ENCODE measurements around the gene NELL1.

The NELL1 gene

GRCh38 chr11:21485426-21485825 lies 816.0 kb downstream of the NELL1 start:
- in situ Hi-C loops (cut with HindIII; ENCODE audit: low sequenced_read_pairs): no loop called here
- no peak for TF ChIP-seq CTCF (IDR thresholded peaks at IDR 0.05; ENCODE audit: low read depth, low read length, missing control alignments)
- no peak overlapping the region for H3K4me3 ChIP-seq (ENCODE audit: low read depth, low read length)

DNA sequence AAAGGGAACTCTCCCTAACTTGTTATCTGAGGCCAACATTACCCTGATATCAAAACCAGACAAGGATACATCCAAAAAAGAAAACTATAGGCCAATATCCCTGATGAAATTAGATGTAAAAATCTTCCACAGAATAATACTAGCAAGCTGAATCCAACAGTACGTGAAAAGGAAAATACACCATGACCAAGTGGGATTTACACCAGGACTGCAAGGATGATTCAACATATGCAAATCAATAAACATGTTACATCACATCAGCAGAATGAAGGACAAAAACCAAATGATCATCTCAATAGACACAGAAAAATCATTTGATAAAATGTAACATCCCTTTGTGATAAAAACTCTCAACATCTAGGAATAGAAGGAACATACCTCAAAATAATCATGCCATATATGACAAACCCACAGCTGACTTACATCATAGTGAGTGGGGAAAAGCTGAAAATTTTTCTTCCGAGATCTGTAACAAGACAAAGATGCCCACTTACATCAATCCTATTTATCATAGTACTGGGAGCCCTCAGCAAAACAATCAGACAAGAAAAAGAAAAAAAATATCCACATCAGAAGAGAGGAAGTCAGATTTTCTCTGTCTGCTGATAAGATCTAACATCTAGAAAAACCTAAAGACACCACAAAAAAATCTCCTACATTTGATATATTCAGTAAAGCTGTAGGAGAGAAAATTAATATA lies 820.2 kb downstream of the NELL1 start:
- DNase-seq (ENCODE audit: low read depth): no peak
- in situ Hi-C loops (cut with HindIII; ENCODE audit: low sequenced_read_pairs): no loop called here
- H3K4me3 ChIP-seq (ENCODE audit: low read depth, low read length): no peak overlapping the region
- TF ChIP-seq CTCF (IDR thresholded peaks at IDR 0.05; ENCODE audit: low read depth, low read length, missing control alignments): no peak

More at GRCh38 chr11:21485426-21485825, 816.0 kb downstream of the NELL1 start:
- no peak for DNase-seq (ENCODE audit: low read depth)

- TF ChIP-seq CTCF (IDR thresholded peaks at IDR 0.05; ENCODE audit: low read depth, low read length, missing control alignments): no peak
- DNase-seq (ENCODE audit: low read depth): no peak
- H3K4me3 ChIP-seq (ENCODE audit: low read depth, low read length): no peak overlapping the region
- in situ Hi-C loops (cut with HindIII; ENCODE audit: low sequenced_read_pairs): no loop called here
Observed at GRCh38 chr11:21492931-21493330, 823.5 kb downstream of the NELL1 start.

GRCh38 chr11:21494946-21495345 lies 825.6 kb downstream of the NELL1 start:
- TF ChIP-seq CTCF (IDR thresholded peaks at IDR 0.05; ENCODE audit: low read depth, low read length, missing control alignments): no peak
- no peak overlapping the region for H3K4me3 ChIP-seq (ENCODE audit: low read depth, low read length)
- DNase-seq (ENCODE audit: low read depth): no peak
- in situ Hi-C loops (cut with HindIII; ENCODE audit: low sequenced_read_pairs): no loop called here

DNA sequence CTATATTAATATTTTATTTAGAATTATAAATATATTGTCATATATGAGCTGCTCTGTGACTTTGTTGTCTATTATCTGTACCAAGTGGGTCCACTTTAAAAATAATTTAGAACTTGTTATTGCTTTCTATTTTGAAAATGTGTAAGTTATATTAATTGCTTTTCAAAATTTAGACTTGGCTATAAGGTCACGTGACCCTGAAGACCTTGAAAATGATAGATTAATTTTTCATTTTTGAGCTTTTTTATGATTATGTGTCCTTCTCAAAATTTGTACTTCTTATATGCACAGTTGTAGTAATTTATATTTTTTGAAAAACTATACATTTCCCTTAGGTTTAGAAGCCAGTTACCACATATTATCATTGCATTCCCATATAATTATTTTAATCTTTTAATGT lies 826.5 kb downstream of the NELL1 start:
- in situ Hi-C loops (cut with HindIII; ENCODE audit: low sequenced_read_pairs): no loop called here
- no peak for DNase-seq (ENCODE audit: low read depth)
- no peak overlapping the region for H3K4me3 ChIP-seq (ENCODE audit: low read depth, low read length)
- no peak for TF ChIP-seq CTCF (IDR thresholded peaks at IDR 0.05; ENCODE audit: low read depth, low read length, missing control alignments)

DNA sequence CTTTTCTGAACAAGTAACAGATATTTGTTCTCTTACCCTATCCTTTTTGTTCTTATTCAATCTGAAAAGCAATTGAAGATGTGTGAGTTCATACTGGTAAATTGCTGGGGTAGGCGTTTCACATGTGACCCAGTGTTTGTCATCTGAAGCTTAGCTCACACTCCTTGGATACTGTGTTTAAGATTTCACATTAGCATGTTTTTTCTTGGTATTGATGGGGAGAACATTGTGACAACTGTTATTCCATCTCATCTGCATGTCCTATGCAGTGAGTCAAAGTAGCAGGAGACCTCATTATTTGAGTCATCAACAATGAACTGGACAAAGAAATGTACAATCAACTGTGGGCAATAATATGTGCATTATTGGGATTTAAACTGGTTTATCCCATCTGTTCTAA lies 831.9 kb downstream of the NELL1 start:
- no peak overlapping the region for H3K4me3 ChIP-seq (ENCODE audit: low read depth, low read length)
- no peak for TF ChIP-seq CTCF (IDR thresholded peaks at IDR 0.05; ENCODE audit: low read depth, low read length, missing control alignments)
- no peak for DNase-seq (ENCODE audit: low read depth)
- in situ Hi-C loops (cut with HindIII; ENCODE audit: low sequenced_read_pairs): no loop called here
